Heart right ventricle (tissue), 16 donors: Measurements from ENCODE around the gene SNAP23. TPM values are rescaled to one million over a fixed set of nuclear protein-coding genes. Genes with fewer than 3 reads are reported as not detected.
"Not testable (repeated sequence)": the region's sequence is repeated elsewhere in the genome, so short reads cannot be mapped to it uniquely, and the experiment has no call there.

Source experiments
- ATAC-seq, 8 donors: fragments of 200-7000 bp; cut with Tn5 transposase; one replicate each; pipeline ENCODE4 v1.9.1; 2020; ENCODE audit warnings: mild to moderate bottlenecking in 8 of 8, moderate library complexity in 8 of 8, moderate number of reproducible peaks in 1 of 8
- DNase-seq, 2 donors: peaks; one replicate each; pipeline ENCODE4 v3.0.0-alpha.2; 2020
- H3K27ac ChIP-seq, 10 donors: fragments of 200-600 bp; sonication (generic) in 2 of 10; one replicate each; pipeline versions ENCODE4 v1.5.0 to v1.8.0; 2020 to 2022; ENCODE audit warnings: mild to moderate bottlenecking in 3 of 10
- H3K27me3 ChIP-seq, 7 donors: fragments of 200-600 bp; one replicate each; pipeline ENCODE4 v1.8.0; 2021 to 2022; ENCODE audit warnings: mild to moderate bottlenecking in 2 of 7
- H3K36me3 ChIP-seq, 9 donors: fragments of 200-600 bp; sonication (generic) in 1 of 9; one replicate each; pipeline versions ENCODE4 v1.5.0 to v1.8.0; 2020 to 2022; ENCODE audit warnings: mild to moderate bottlenecking in 2 of 9
- H3K4me1 ChIP-seq, 9 donors: fragments of 200-600 bp; sonication (generic) in 1 of 9; one replicate each; pipeline versions ENCODE4 v1.5.0 to v1.8.0; 2020 to 2022; ENCODE audit warnings: mild to moderate bottlenecking in 4 of 9
- H3K4me3 ChIP-seq, 10 donors: fragments of 200-600 bp; sonication (generic) in 2 of 10; one replicate each; pipeline versions ENCODE4 v1.5.0 to v1.8.0; 2020 to 2022; ENCODE audit warnings: mild to moderate bottlenecking in 7 of 10, moderate library complexity in 2 of 10
- H3K9me3 ChIP-seq, 11 donors: fragments of 200-600 bp in 10 of 11; sonication (generic) in 2 of 11; one replicate each; pipeline versions ENCODE4 v1.5.0 to v1.8.0; 2013 to 2022; ENCODE audit warnings: mild to moderate bottlenecking in 2 of 11, control low read depth in 1 of 11, moderate library complexity in 1 of 11
- WGBS, 2 donors: extraction: QIAGEN DNeasy Blood & Tissue Kit; methylation state at CpG; one replicate each; pipeline ENCODE4 v1.1.7; 2013; ENCODE audit warnings: inconsistent platforms in 1 of 2; 5-methylcytosine and 5-hydroxymethylcytosine counted together
- intact Hi-C, 10 donors: fragments of 100-400 bp; cut with DNase I; formaldehyde crosslinking; loops; one replicate each; pipeline versions ENCODE4 v1.11.1 to v1.14.2; 2022
- polyA plus RNA-seq, 2 donors: library from polyadenylated mRNA; stranded (reverse); fragments of 200-250 nt; gene quantifications; one replicate each; pipeline ENCODE4 v1.2.3, GENCODE V29; 2013
- total RNA-seq, 10 donors: library from RNA; stranded (reverse); fragmentation: NEBNext Ultra II Directional in 3 of 10; extraction: Animal tissue kit (Norgen Biotek cat#: 25700) in 3 of 10; gene quantifications; one replicate each; pipeline versions ENCODE4 v1.2.1 to v1.2.4, GENCODE V29; 2021 to 2023
- TF ChIP-seq, protein P1 (sequence below), 9 donors: fragments of 200-600 bp; sonication (generic) in 2 of 9; IDR thresholded peaks; one replicate each; pipeline versions ENCODE4 v1.5.0 to v1.8.0; 2021 to 2022; ENCODE audit warnings: antibody characterized with exemption in 9 of 9, mild to moderate bottlenecking in 5 of 9, moderate library complexity in 1 of 9
- donor health status: Arrhythmogenic right ventricular cardiomyopathy.
- donor health status: ischemic (EF 13 %, LVEDD 7.1; RV severe dilation, severe dysfunction).
- donor health status: healthy with polysubstance abuse.
- donor health status: DM: no; HTN: yes; CAD: no.
- donor health status: DM: no; HTN: no; CAD: no.
- donor health status: ischemic (EF 25% LVEDD 6.9; RV normal size, moderate dysfunction).
- donor health status: ischemic (EF 25% LVEDD 5.7; RV mildly dilated, moderate dysfunction).
- donor health status: healthy.
- donor health status: DM: yes; HTN: yes; CAD: no.
- donor health status: Ischemic cardiomyopathy.
- donor health status: ischemic (EF 35%, LVEDD 5.7; RV mildly dilated, moderate dysfunction).
- donor health status: nonischemic (EF 11% LVEDD 7.7; RV severe dilation, severe dysfunction).
- donor health status: DM: yes; HTN: yes; CAD: no.
- donor health status: PGD.
- donor health status: ischemic (EF 29% LVEDD 5.4; RV normal size, mild dysfunction).
- donor health status: nonischemic (EF 23%, LVEDD 6.1; RV moderate dilation, normal function).

Gene SNAP23
- total and polyA plus RNA-seq, 12 donors = 24.8 to 87.9 (median 46.6) TPM

DNA sequence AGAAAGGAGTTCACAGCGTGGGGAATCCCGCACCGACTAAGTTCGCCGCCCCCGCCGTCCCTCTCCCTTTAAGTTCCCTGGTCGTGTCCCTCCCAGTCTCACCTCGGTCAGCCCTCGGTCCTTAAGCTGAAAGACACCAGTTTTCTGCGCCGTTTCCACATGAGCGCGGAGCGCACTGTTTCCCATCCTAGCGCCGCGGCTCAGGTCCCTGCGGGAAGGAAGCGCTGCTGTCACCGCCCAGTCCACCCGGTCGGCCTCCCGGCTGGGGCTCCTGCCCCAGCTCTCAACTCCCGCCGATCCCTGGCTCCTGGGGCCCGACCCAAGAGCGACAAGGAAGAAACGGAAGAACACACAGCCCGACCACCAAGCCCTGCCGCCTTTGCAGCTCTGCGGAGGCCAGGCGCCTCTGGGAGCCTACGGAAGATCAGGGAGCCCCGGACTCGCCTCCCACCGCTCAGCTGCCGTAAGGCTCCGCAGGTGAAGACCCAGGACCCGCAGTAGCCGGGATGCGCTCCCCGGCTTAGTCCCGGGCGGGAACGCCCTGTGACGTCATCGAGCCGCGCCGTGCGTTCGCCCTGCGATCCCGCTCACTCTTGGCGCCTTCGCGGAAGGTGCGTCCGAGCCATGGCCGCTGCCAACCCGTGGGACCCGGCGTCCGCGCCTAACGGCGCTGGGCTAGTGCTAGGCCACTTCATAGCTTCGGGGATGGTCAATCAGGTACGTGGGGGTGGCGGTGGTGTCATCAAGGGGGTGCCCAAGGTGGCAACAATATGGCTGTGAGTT is 53.0 kb downstream of the SNAP23 start, which contains the start of the genes HAUS2 and LRRC57:
TSS of gene HAUS2 (plus strand) at position 590 of the 783 bp plus-strand sequence. CDS start at position 625, 35 bp downstream.
TSS of gene LRRC57 (minus strand) at position 545 of the 783 bp plus-strand sequence. CDS start at position 186, 359 bp downstream.
- Histone ChIP-seq H3K9me3 (no peaks in the 10 kb centered on the region), H3K4me1 (peaks cover 3 to 58% (median 26%) of the 10 kb centered on the region in 9 donors), H3K4me3 (peak within 1 kb of the TSS; percentile 75 to 99 (median 96)), H3K27ac (peak within 1 kb of the TSS; percentile 71 to 97 (median 92)), H3K36me3 (peaks cover 0 to 35% (median 13%) of the 10 kb centered on the region in 9 donors), H3K27me3 (no peaks in the 10 kb centered on the region)
- TF ChIP-seq, protein P1, sequence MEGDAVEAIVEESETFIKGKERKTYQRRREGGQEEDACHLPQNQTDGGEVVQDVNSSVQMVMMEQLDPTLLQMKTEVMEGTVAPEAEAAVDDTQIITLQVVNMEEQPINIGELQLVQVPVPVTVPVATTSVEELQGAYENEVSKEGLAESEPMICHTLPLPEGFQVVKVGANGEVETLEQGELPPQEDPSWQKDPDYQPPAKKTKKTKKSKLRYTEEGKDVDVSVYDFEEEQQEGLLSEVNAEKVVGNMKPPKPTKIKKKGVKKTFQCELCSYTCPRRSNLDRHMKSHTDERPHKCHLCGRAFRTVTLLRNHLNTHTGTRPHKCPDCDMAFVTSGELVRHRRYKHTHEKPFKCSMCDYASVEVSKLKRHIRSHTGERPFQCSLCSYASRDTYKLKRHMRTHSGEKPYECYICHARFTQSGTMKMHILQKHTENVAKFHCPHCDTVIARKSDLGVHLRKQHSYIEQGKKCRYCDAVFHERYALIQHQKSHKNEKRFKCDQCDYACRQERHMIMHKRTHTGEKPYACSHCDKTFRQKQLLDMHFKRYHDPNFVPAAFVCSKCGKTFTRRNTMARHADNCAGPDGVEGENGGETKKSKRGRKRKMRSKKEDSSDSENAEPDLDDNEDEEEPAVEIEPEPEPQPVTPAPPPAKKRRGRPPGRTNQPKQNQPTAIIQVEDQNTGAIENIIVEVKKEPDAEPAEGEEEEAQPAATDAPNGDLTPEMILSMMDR (IDR thresholded peaks at IDR 0.05) = no peak
- 0% methylated on average over 71 of the region's 71 CpGs for WGBS, 2 donors
- peak; percentile 95 to 98 (median 97) for ATAC-seq
- intact Hi-C loops = loop anchor here in 7 of 10 donors (1.0 to 10.0 kb wide), 6 partner anchors 27 to 106 kb away; partner anchors contain the start of gene STARD9 (in 1 of the 7)
- DNase-seq = peak; percentile 86 to 92

DNA sequence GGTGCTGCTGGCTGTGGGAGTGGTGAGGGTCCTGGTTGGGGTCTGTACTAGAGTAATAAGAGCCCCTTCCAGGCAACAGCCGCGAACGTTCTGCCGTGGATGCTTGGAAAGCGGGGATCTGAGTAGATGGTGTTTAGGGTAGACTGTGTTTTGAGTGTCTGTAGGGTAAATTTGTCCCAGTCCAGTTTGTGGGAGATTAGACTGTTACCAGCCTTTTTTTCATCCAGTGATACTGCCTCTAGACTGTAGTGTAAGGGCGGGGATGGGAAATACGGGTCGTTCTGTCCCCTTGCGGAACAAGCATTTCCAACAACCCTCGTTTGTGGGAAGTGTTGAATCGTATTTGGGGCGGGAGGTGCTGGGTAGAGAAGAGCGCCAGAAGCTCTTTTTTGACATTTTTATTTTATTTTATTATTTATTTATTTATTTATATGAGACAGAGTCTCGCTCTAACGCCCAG is 53.6 kb downstream of the SNAP23 start:
- H3K27ac ChIP-seq = peak overlapping the region; percentile 71 to 97 (median 92)
- H3K9me3 ChIP-seq = no peaks in the 10 kb centered on the region
- intact Hi-C loops = loop anchor here in 7 of 10 donors (2.0 to 10.0 kb wide), 5 partner anchors 98 to 106 kb away; no protein-coding TSS in a partner anchor
- 0% methylated on average over 15 of the region's 15 CpGs for WGBS, 2 donors
- H3K4me1 ChIP-seq = peaks cover 3 to 61% (median 26%) of the 10 kb centered on the region in 9 donors
- peak; percentile 21 to 62 (median 43) for ATAC-seq
- peak in 1 of 2 donors; percentile 6 for DNase-seq
- H3K4me3 ChIP-seq = peak overlapping the region; percentile 75 to 99 (median 96)
- no peaks in the 10 kb centered on the region for H3K27me3 ChIP-seq
- H3K36me3 ChIP-seq = peaks cover 0 to 29% (median 7%) of the 10 kb centered on the region in 9 donors
- TF ChIP-seq, protein P1 (IDR thresholded peaks at IDR 0.05) = peak in 1 of 9 donors; percentile 10

DNA sequence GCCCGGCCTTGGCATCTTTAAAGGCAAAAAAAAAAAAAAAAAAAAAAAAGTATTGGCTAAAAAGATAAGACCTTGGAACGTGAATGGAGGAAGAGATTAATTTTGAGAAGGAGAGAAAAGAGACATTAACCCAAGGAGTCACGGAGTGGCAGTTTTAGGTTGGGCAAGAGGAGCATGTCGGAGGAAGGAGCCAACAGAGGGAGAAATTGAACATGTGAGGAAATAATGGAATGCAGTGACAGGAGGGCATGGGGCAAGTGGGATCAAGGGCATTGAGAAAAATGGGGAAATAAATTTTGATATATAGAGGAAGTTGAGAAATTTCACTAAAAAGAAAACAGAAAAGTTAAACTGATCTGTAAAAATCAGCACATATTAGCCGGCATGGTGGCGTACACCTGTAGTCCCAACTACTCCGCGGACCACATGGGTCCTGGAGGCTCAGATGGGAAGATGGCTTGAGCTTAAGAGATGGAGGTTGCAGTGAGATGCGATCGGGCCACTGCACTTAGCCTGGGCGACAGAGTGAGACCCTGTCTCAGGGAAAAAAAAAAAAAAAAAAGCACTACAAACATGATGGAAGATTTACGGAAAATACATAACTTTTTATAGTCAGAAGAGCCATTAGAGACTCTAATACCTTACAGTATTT is 54.4 kb downstream of the SNAP23 start:
- TF ChIP-seq, protein P1 (IDR thresholded peaks at IDR 0.05) = no peak
- Histone ChIP-seq H3K4me3 (peak overlapping the region in 8 of 10 donors; percentile 82 to 99 (median 96)), H3K27me3 (no peaks in the 10 kb centered on the region), H3K9me3 (no peaks in the 10 kb centered on the region), H3K27ac (peak overlapping the region in 5 of 10 donors; percentile 89 to 96 (median 93)), H3K4me1 (peaks cover 3 to 54% (median 26%) of the 10 kb centered on the region in 9 donors), H3K36me3 (peaks cover 0 to 21% (median 6%) of the 10 kb centered on the region in 9 donors)
- intact Hi-C loops = loop anchor here in 9 of 10 donors (2.0 to 10.0 kb wide), 6 partner anchors 53 to 105 kb away; partner anchors contain the start of gene SNAP23 (in 1 of the 9)
- ATAC-seq (no peak), DNase-seq (no peak)
- 76% methylated on average over 12 of the region's 12 CpGs for WGBS, 2 donors

DNA sequence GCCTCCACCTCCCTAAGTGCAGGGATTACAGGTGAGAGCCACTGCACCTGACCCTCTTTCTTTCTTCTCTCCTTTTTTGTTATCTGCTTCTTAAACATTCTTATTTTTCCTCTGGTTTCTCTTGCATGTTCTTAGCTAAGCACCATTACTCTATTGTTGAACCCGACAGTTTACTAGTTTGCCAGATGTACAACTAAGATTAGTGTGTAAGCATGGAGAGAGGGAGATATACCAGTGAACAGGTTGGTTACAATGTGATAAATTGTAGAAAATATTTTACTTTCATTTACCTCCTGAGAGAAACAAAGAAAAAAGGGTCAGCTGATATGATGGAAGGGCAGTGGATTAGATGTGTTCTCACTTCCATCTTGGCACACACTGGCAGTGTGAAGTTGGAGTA is 58.1 kb downstream of the SNAP23 start:
- WGBS, 2 donors = 88 to 94% methylated on average over 1 of the region's 1 CpG
- no peak for ATAC-seq
- Histone ChIP-seq H3K4me1 (peaks cover 0 to 22% (median 10%) of the 10 kb centered on the region in 9 donors), H3K4me3 (no peak overlapping the region), H3K9me3 (no peaks in the 10 kb centered on the region), H3K36me3 (peaks cover 0 to 12% (median 0%) of the 10 kb centered on the region in 9 donors), H3K27ac (no peak overlapping the region), H3K27me3 (no peaks in the 10 kb centered on the region)
- TF ChIP-seq, protein P1 (IDR thresholded peaks at IDR 0.05) = no peak
- intact Hi-C loops = loop anchor here in 3 of 10 donors (5.0 to 10.0 kb wide), 2 partner anchors 56 to 101 kb away; partner anchors contain the start of gene SNAP23 (in 1 of the 3)
- no peak for DNase-seq

- H3K27ac ChIP-seq, H3K4me3 ChIP-seq, DNase-seq, H3K9me3 ChIP-seq, H3K27me3 ChIP-seq, H3K4me1 ChIP-seq: not testable (repeated sequence)
- ATAC-seq = peak in 1 of 8 donors; percentile 40
- H3K36me3 ChIP-seq = peaks cover 0 to 43% (median 19%) of the 10 kb centered on the region in 9 donors
- 96% methylated on average over 10 of the region's 12 CpGs for WGBS, 2 donors
- intact Hi-C loops = loop anchor here in 2 of 10 donors (10.0 kb wide), 1 partner anchor 98 kb away; no protein-coding TSS in a partner anchor
These were observed 61.2 kb downstream of the SNAP23 start for GRCh38 chr15:42556550-42557207.
